HG03354 (cell line): ENCODE measurements around the gene PRSS8.
A peak's percentile ranks its signal among the peaks of the same experiment; 100 is the strongest.
"Not testable (repeated sequence)": the region's sequence is repeated elsewhere in the genome, so short reads cannot be mapped to it uniquely, and the experiment has no call there.

Source experiments
- ATAC-seq: cut with Tn5 transposase; IDR thresholded peaks from one replicate; pipeline ENCODE4 v1.9.1; 2021; ENCODE audit warnings: mild to moderate bottlenecking; ENCODE audit not compliant: unreplicated experiment, poor library complexity, severe bottlenecking

PRSS8 gene

DNA sequence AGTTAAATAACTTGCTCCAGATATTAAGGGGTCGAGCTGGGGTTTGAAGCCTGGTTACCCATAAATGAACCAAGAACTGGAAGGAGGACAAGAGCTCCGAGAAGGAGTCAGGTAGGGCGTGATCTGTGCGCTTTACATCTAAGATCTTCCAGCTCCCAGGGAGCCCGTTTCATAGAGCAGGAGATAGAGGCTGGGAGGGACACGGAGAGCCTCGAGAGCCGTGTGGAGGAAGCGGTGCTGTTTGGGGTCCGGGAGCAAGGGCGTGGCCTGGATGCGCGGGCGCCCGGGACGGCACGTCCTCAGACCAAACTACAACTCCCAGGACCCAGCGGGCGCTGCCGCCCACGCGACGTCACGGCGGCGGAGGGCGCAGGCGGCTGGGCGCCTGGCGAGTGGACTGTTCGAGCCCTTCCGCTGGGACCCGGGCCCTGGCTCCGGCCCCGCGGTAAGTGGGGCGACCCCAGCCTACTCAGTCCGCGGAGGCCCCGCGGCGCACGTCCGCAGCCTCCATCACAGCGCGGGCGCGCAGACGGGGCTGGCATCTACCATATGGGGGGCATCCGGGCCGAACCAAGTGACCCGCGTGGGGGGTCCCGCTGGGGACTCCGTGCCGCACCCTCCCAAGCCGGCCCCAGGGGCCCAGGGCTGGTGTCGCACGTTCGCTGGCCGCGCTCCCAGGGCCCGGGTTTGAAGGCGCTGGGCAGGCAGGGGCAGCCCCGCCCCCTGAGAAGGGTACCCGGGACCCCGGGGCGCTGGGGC, 27.3 kb downstream of the PRSS8 start, which contains the start of gene BCKDK:
Gene BCKDK, plus strand, starts transcription at position 352 of the 759 bp plus-strand sequence. CDS start 838 bp downstream, outside the sequence.
- ATAC-seq, result peak; percentile 83

DNA sequence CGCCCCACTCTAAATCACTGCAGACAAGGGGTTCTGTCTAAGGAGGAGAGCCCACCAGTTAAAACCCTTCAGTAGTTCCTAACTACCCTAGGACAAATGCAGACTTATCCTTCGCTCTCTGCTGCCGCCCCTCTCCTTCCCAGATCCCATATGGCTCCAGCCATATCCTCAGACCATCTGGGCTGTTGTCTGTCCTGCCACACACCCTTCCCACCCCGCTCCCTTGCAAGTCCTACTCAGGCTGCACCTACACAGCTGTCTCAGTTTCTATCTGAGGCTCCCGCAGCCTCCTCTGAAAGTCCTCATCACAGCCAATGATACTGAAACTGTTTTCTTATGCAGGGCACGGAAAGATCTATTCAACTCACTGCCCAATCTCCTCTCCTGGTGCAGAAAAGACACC, 28.1 kb downstream of the PRSS8 start:
- peak; percentile 64 for ATAC-seq

GRCh38 chr16:31106509-31107464, 28.7 kb downstream of the PRSS8 start:
- ATAC-seq, result no peak

GRCh38 chr16:31105677-31106213, 29.8 kb downstream of the PRSS8 start:
- ATAC-seq, result peak; percentile 59

- not testable (repeated sequence) for ATAC-seq
Measured at GRCh38 chr16:31100876-31101641, 34.5 kb downstream of the PRSS8 start.

DNA sequence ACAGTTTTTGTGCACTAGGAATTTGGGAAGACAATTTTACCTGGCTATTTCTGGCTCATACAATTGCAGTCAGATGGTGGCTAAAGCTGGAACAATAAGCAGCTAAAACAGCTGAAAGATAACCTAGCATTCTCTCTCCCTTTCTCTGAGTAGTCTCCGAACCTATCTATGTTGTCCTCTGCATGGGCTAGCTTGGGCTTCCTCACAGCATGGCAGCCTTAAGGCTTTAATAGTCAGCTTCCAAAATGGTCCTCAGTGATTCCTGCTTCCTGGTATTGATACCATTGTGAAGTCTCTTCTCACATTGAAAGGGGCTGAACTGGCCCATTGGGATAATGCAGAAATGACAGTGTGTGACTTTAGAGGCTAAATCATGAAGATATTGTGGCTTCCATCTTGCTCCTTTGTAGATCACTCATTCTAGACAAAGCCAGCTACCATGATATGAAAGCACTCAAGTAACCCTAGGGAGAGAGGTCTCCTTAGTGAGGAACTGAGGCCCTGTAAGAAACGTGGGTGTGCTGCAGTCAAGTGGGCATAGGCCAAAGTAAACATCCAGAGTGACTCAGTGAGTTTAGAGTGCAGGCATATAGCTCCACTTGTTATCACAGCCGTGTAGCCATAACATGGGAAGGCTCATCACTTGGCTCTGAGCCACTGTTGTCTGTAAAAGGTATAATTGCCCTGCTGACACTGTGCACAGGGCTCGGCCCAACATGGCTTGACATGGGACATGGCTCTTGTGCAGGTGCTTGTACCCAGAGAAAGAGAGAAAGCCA, 35.5 kb downstream of the PRSS8 start:
- ATAC-seq, result no peak

- ATAC-seq, result peak; percentile 86
Measured at GRCh38 chr16:31094424-31095120, 41.0 kb downstream of the PRSS8 start, which contains the start of gene VKORC1. Gene VKORC1 (minus strand): TSS chr16:31094797. CDS start chr16:31094729, 68 bp downstream.

- peak; percentile 12 for ATAC-seq
Measured at GRCh38 chr16:31094088-31094423, 41.5 kb downstream of the PRSS8 start.

DNA sequence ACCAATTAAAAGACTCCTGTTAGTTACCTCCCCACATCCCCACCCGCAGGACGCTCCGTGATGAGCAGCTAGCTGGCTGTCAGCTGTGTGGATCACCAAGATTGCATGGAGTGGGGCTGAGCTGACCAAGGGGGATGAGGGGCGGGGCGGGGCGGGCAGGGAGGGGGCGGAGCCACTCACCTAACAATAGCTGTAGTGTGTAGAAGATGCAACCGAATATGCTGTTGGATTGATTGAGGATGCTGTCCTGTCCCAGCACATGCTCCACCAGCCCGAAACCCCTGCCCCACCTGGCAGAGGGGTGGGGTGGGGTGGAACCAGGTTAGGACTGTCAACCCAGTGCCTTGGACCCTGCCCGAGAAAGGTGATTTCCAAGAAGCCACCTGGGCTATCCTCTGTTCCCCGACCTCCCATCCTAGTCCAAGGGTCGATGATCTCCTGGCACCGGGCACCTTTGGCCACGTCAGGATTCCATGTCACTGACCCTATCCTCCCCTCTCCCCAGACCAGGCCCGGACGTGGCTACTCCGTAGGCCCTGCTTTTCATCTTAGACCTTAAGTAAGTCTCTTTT, 42.3 kb downstream of the PRSS8 start:
- ATAC-seq, result no peak

- ATAC-seq, result no peak
Measured at GRCh38 chr16:31092330-31092729, 43.2 kb downstream of the PRSS8 start.

DNA sequence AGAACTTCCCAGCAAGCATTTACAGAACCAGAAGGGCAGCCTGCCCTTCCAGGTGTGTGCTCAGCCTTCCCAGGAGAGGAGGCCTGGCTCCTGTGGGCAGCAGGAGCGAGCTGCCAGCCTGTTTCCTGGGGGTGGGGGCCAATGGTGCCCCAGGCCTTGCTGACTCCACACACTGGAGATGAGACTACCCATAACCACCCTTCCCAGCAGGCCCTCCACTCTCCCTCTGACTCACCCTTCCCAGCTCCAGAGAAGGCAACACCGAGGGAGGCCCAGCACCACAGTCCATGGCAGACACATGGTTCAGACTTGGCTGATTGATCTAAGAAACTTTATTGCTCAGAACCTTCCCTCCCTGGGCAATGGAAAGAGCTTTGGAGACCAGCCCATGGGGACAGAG, 45.0 kb downstream of the PRSS8 start:
- no peak for ATAC-seq

DNA sequence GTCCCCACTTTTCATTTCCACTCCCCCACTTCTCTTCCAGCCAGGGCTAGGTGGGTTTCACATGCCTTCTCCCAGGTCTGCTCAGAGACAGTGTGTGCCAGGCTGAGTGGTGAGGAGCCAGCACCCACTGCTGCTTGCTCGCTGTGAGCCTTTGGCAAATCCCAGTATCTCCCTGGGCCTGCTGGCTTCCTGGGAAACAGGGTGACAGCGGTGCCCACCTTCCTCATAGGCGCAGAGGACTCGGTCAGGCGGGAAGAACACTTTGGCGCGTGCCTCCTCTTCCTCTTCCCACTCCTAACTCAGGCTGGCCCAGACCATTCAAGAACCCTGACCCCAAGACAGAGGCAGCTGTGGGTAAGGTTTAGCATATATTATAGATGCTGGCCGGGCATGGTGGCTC, 46.3 kb downstream of the PRSS8 start:
- no peak for ATAC-seq

DNA sequence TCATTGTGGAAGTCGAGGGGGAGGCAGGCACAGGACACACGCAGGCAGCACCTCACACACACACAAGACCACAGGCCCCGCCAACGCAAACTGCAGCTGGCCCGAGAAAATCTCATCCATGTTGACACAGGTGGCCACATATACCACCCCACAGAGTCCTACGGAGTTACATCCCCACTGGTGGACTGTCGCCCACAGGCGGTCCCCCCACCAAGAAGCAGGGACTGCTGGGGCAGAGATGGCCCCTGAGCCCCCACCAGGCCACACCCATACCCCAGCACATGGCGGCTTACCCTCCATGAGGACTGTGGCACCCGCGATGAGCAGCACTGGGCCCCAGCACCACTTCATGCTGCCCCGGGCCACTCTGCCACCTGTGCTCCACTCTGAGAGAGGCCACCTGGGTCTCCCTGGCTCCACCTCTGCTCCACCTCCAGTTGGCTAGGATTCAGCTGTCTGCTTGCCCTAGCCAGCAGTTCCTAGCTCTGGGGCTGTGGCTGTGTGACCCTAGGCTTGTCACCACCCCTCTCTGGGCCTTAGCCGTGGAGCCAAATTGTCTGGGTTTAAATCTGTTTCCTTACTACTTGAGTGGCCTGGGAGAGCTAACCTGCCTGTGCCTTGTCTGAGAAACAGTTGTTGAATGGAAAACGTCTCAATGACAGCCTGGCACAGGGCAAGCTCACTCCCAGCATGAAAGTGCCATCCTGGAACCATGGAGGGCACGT, 46.9 kb downstream of the PRSS8 start, which contains the start of gene PRSS53:
Gene PRSS53, minus strand, starts transcription at position 485 of the 725 bp plus-strand sequence. Its CDS starts 134 bp downstream, at position 351.
- ATAC-seq, result no peak

DNA sequence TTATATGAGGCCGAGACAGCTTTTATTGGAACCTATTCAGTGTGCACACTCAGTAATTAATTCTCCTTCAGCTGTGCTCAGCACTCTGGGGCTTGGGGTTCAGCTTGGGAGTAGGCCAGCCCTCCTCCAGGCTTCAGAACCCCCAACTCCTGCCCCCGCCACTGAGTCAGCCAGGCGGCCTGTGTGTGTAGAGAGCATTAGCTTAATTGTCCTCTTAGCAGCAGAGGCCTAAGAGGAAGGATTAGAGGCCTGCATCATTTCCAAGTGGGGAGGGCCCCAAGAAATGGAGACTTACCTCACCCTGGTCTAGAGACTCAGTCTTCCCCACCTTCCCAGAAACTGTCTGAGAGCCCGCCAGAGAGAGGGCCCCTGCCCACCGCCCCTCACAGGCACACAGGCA, 47.6 kb downstream of the PRSS8 start:
- ATAC-seq, result no peak

DNA sequence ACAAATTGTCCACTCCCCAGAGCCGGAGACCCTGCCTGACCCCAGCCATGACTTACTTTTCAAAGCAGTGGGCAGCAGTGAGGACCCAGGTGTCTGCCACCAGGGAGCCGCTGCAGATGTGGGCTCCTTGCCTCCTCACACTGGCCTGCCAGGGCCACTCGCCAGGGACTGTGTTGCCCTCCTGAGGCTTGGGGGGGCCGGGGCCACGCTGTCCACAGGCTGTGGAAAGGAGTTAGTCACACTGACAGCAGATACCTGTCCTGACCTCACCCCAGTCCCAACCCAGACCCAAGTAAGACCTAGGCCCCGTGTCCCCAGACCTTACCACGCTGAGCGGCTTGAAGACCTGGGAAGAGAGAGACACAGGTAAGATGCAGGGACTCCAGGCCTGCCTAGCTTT, 48.0 kb downstream of the PRSS8 start:
- ATAC-seq, result no peak

- no peak for ATAC-seq
Measured at GRCh38 chr16:31086629-31086906, 49.0 kb downstream of the PRSS8 start.

- ATAC-seq, result no peak
Measured at GRCh38 chr16:31085873-31086628, 49.5 kb downstream of the PRSS8 start.
